ENCODE data around the gene NOM1.

NOM1 gene

GRCh38 chr7:156979007-156979606, 29.6 kb downstream of the NOM1 start:
- DNase-seq (ENCODE audit: insufficient read length, low spot score) (no peak), FAIRE-seq (no peak)

- DNase-seq (ENCODE audit: insufficient read length, low spot score): no peak
- FAIRE-seq: no peak
Observed at GRCh38 chr7:156979711-156980110, 30.2 kb downstream of the NOM1 start.

GRCh38 chr7:156984174-156984891, 34.8 kb downstream of the NOM1 start:
- FAIRE-seq (no peak), DNase-seq (ENCODE audit: insufficient read length, low spot score) (no peak)

- no peak for FAIRE-seq
- DNase-seq (ENCODE audit: insufficient read length, low spot score): no peak
Observed at GRCh38 chr7:156985101-156985992, 35.8 kb downstream of the NOM1 start.

- DNase-seq (ENCODE audit: insufficient read length, low spot score): no peak
- FAIRE-seq: no peak
Observed at GRCh38 chr7:156986378-156986777, 36.9 kb downstream of the NOM1 start.

- FAIRE-seq: no peak
- DNase-seq (ENCODE audit: insufficient read length, low spot score): no peak
Observed at GRCh38 chr7:156988343-156989185, 39.1 kb downstream of the NOM1 start.

- FAIRE-seq: no peak
- DNase-seq (ENCODE audit: insufficient read length, low spot score): no peak
Observed at GRCh38 chr7:156989766-156990535, 40.4 kb downstream of the NOM1 start.

GRCh38 chr7:156993021-156993924, 43.8 kb downstream of the NOM1 start:
- no peak for FAIRE-seq
- no peak for DNase-seq (ENCODE audit: insufficient read length, low spot score)

GRCh38 chr7:156993925-156994235, 44.4 kb downstream of the NOM1 start:
- no peak for DNase-seq (ENCODE audit: insufficient read length, low spot score)
- FAIRE-seq: no peak

- FAIRE-seq: no peak
- DNase-seq (ENCODE audit: insufficient read length, low spot score): no peak
Observed at GRCh38 chr7:156994417-156994816, 44.9 kb downstream of the NOM1 start.

- FAIRE-seq: peak; percentile 18
- no peak for DNase-seq (ENCODE audit: insufficient read length, low spot score)
Observed at GRCh38 chr7:156998988-156999957, 49.8 kb downstream of the NOM1 start.

- FAIRE-seq: no peak
- no peak for DNase-seq (ENCODE audit: insufficient read length, low spot score)
Observed at GRCh38 chr7:156999958-157000726, 50.6 kb downstream of the NOM1 start.

- FAIRE-seq (peak; percentile 73), DNase-seq (ENCODE audit: insufficient read length, low spot score) (no peak)
Observed at GRCh38 chr7:157000741-157001653, 51.5 kb downstream of the NOM1 start.

- no peak for FAIRE-seq
- no peak for DNase-seq (ENCODE audit: insufficient read length, low spot score)
Observed at GRCh38 chr7:157001920-157002818, 52.7 kb downstream of the NOM1 start.

- DNase-seq (ENCODE audit: insufficient read length, low spot score): no peak
- FAIRE-seq: no peak
Observed at GRCh38 chr7:157002819-157003421, 53.4 kb downstream of the NOM1 start.
